ENCODE measurements around the gene DIO2.

DIO2 gene

GRCh38 chr14:80206351-80207080, 4.8 kb downstream of the DIO2 start:
- no peak overlapping the region for H3K4me3 ChIP-seq (ENCODE audit: low read length)
- no peak for DNase-seq (ENCODE audit: low read depth)
- TF ChIP-seq, protein P1, sequence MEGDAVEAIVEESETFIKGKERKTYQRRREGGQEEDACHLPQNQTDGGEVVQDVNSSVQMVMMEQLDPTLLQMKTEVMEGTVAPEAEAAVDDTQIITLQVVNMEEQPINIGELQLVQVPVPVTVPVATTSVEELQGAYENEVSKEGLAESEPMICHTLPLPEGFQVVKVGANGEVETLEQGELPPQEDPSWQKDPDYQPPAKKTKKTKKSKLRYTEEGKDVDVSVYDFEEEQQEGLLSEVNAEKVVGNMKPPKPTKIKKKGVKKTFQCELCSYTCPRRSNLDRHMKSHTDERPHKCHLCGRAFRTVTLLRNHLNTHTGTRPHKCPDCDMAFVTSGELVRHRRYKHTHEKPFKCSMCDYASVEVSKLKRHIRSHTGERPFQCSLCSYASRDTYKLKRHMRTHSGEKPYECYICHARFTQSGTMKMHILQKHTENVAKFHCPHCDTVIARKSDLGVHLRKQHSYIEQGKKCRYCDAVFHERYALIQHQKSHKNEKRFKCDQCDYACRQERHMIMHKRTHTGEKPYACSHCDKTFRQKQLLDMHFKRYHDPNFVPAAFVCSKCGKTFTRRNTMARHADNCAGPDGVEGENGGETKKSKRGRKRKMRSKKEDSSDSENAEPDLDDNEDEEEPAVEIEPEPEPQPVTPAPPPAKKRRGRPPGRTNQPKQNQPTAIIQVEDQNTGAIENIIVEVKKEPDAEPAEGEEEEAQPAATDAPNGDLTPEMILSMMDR (conservative IDR thresholded peaks at IDR 0.05; ENCODE audit: low read length): no peak

DNA sequence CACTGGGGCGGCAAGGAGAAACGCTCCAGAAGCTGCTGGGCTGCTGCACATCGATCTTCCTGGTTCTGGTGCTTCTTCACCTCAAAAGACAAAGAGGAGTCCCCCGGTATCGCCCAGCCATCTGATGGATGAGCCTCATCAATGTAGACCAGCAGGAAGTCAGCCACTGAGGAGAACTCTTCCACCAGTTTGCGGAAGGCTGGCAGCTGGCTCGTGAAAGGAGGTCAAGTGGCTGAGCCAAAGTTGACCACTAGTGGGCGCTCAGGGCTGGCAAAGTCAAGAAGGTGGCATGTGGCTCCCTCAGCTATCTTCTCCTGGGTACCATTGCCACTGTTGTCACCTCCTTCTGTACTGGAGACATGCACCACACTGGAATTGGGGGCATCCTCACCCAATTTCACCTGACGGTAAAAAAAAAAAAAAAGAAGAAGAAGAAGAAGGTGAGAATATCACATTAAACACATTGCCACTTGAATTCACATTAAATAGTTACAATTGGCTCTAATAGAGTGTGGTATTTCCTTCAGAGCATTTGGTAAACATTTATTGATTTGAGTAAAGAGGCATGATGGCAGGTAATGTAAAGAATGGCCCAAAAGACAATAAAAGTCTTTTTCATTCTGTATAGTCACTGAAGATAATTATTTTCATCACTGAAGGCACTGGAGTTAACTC, 8.3 kb downstream of the DIO2 start:
- DNase-seq (ENCODE audit: low read depth): no peak
- TF ChIP-seq, protein P1 (conservative IDR thresholded peaks at IDR 0.05; ENCODE audit: low read length): peak; percentile 33
- H3K4me3 ChIP-seq (ENCODE audit: low read length): no peak overlapping the region

GRCh38 chr14:80200093-80200492, 11.2 kb downstream of the DIO2 start:
- no peak for DNase-seq (ENCODE audit: low read depth)
- TF ChIP-seq, protein P1 (conservative IDR thresholded peaks at IDR 0.05; ENCODE audit: low read length): no peak
- no peak overlapping the region for H3K4me3 ChIP-seq (ENCODE audit: low read length)

- no peak for DNase-seq (ENCODE audit: low read depth)
- TF ChIP-seq, protein P1 (conservative IDR thresholded peaks at IDR 0.05; ENCODE audit: low read length): no peak
- H3K4me3 ChIP-seq (ENCODE audit: low read length): no peak overlapping the region
Observed at GRCh38 chr14:80188571-80188970, 22.7 kb downstream of the DIO2 start.

GRCh38 chr14:80186301-80186800, 25.0 kb downstream of the DIO2 start:
- TF ChIP-seq, protein P1 (conservative IDR thresholded peaks at IDR 0.05; ENCODE audit: low read length): no peak

DNA sequence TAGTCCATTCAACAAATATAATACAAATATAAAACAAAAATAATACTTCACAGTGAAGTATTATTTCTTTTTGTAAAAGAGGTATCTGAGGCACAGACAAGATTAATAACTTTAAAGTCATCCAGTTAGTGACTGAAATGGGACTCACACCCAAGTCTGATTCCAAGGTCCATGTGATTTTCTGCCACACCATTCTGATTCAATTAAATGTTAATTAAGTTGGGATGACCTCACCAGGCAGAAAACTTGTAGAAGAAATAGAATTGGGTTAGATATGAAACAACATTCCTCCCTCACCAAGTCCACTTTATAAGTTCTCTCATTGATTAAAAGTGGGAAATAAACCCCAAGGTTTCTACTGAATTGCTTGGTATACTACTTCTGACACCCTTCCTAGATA, 34.4 kb downstream of the DIO2 start:
- no peak overlapping the region for H3K4me3 ChIP-seq (ENCODE audit: low read length)
- DNase-seq (ENCODE audit: low read depth): no peak
- TF ChIP-seq, protein P1 (conservative IDR thresholded peaks at IDR 0.05; ENCODE audit: low read length): no peak

More at GRCh38 chr14:80186301-80186800, 25.0 kb downstream of the DIO2 start:
- DNase-seq (ENCODE audit: low read depth): no peak
- no peak overlapping the region for H3K4me3 ChIP-seq (ENCODE audit: low read length)

Data from AG10803 (cell line).